Bone marrow (tissue), 2 donors: ENCODE measurements around the gene MFGE8.
"Not testable (repeated sequence)": the region's sequence is repeated elsewhere in the genome, so short reads cannot be mapped to it uniquely, and the experiment has no call there.

Experiments
- DNase-seq, 2 donors: peaks; one replicate each; lab custom pipeline; 2025; lab: John Stamatoyannopoulos, UW

Gene MFGE8, protein sequence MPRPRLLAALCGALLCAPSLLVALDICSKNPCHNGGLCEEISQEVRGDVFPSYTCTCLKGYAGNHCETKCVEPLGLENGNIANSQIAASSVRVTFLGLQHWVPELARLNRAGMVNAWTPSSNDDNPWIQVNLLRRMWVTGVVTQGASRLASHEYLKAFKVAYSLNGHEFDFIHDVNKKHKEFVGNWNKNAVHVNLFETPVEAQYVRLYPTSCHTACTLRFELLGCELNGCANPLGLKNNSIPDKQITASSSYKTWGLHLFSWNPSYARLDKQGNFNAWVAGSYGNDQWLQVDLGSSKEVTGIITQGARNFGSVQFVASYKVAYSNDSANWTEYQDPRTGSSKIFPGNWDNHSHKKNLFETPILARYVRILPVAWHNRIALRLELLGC

GRCh38 chr15:88913017-88913849 lies at the start of gene MFGE8:
Gene MFGE8 (minus strand): TSS chr15:88913379. CDS start chr15:88913319, 60 bp downstream.
- peak; percentile 22 to 24 for DNase-seq

DNA sequence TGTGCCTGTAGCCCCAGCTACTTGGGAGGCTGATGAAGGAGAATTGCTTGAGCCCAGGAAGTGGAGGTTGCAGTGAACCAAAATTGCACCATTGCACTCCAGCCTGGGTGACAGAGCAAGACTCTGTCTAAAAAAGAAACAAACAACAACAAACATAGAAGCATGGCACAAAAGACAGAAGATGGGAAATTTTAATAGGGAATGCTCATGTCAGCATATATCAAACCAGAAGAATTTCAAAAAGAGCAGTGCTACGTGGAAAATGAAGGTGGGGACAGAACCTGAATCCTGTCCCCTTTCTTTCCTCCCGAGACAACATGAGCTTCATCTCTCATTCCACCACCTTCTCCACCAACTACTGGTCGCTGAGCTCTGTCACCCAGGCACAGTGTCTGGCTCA lies 46.3 kb upstream of the MFGE8 start:
- no peak for DNase-seq

DNA sequence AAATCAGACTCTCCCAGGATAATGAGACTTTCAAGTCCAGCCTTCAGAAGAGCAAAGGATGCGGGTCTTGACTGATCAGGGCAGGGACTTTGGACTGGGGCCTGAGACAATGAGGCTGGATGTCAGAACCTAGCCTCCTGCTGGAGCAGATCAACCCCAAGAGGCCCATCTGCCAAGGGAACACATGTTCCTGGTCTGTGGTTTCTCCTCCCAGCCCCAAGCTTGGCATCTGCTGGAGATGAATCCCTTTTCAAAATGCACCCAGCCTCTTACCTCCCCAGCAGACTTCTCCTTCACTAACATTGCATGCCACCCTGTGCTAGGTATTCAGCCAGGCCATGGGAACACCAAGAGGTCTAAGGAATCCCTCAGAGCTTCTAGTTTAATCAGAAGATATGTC lies 43.7 kb upstream of the MFGE8 start:
- DNase-seq: no peak

DNA sequence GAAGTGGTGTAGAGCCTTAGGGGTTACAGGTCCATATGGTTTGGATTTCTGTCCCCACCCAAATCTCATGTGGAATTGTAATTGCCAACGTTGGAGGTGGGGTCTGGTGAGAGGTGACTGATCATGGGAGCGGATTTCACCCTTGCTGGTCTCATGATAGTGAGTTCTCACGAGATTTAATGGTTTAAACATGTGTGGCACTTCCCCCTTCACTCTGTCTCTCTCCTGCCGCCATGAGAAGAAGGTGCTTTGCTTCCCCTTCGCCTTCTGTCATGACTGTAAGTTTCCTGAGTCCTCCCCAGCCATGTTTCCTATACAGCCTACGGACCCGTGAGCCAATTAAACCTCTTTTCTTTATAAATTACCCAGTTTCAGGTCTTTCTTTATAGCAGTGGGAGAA lies 43.1 kb upstream of the MFGE8 start:
- no peak for DNase-seq

DNA sequence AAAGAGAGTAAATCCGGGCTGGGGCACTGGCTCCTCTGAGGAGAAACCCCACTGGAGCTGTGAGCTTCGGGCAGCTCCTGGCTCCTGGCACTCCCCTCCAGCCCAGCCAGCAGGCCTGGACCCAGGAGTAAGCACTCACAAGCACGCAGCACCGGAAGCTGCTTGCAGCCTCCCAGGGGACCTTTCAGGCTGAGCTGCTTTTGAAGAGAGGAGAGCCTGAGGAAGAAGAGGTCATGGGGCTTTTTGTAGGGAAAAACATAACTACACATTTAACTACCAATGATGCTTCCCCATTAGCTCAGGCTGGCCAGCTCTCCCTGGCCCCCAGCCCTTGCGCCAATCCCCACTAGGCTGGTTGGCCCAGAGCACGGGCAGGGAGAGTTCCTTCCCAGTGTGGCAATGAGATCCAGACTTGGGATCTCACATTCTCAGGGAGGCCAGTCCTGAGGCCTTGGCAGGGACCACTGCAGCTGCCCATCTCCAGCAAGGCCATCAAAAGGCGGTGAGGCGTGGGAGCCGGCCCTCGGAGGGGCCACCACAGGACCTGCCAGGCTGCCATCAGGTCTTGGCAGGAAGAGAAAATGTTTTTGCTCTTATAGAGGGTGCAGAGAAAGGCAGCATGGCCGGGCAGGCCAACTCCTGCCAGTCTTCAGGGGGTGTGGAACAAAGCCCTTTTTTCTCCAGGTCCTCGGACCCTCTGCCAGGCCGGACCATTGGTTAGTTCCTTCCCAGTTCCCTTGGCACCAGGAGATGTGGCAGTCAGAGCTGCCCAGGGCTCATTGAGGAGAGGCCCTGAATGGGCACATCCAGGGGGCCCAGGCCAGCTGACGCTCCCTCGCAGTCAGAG lies 41.5 kb upstream of the MFGE8 start:
- no peak for DNase-seq

DNA sequence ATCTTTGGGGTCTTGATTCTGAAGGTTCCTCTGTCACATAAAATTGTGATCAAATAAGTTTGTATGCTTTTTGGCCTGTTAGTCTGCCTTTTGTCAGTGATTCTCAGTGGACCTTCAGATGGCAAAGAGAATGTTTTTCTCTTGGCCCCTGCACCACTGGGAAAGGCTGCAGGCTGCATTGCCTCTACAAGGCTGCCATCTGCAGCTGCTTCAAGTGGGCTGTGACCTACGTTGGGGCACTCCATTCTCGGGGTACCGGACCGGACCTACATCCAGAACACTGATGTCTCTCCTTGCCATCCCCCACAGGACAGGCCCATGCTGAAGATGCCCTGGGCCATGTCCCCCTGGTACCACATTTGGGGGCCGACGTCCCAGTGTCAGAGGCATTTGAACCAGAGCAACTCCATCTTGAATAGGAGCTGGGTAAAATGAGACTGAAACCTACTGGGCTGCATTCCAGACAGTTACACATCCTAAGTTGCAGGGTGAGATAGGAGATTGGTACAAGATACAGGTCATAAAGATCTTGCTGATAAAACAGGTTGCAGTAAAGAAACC lies 37.5 kb upstream of the MFGE8 start:
- DNase-seq: no peak

DNA sequence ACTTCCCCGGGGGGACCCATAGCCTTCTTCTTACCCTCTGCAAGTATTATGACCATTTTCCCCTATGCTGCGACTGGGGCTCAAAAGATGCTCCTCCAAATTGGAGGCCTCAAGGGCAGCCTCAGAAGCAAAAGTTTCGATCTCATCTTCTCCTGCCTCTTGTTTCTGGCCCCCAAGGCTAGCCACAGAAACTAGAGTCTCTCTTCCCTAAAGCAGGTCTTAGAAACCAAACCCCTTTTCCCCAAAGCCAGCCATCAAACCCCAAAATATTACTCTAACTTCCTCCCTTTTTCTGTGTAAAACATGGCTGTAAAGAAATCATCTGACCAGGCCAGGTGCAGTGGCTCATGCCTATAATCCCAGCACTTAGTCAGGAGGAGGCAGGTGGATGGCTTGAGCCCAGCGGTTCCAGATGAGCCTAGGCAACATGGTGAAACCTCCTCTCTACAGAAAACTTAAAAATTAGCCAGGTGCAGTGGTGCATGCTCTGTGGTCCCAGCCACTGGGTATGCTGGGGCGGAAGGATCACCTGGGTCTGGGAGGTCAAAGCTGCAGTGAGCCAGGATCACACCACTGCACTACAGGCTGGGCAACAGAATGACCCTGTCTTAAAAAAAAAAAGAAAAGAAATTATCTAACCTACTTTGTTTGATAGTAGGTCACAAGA lies 36.7 kb upstream of the MFGE8 start:
- no peak for DNase-seq

DNA sequence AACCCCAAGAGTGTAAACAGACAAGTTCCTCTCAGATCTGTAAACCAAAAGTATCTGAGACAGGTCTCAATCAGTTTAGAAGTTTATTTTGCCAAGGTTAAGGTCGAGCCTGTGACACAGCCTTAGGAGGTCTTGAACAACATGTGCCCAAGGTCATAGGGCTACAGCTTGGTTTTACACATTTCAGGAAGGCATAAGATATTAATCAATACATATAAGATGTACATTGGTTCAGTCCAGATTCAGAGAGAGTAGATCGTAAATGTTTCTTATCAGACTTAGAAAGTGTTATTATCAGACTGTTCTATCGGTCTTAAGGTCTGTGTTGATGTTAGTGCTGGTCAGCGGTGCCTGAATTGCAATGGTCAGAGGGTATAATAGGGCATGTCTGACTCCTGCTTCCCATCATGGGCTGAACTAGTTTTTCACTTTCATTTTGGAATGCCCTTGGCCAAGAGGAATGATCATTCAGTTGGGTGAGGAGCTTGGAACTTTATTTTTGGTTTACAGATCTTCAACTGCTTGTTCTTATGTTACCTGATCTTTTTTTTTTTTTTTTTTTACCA lies 27.0 kb upstream of the MFGE8 start:
- no peak for DNase-seq

DNA sequence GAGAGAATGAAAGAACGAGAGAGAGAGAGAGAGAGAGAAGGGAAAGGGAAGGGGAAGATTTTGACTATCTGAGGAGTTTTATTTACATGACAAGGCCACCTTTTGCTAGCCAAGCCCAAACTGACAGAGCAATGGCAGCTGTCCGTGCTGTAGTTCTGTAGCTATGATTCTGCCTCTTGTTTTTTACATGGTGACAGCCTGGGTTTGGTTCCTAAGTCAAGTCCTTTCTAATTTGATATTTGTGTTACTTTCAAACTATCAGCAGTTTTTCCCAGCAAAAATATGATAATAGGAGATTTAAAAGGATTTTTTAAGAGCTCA lies 26.3 kb upstream of the MFGE8 start:
- DNase-seq: no peak

GRCh38 chr15:88938802-88939485 lies 25.8 kb upstream of the MFGE8 start:
- DNase-seq: no peak

GRCh38 chr15:88934449-88934848 lies 21.3 kb upstream of the MFGE8 start:
- not testable (repeated sequence) for DNase-seq

GRCh38 chr15:88932875-88933330 lies 19.7 kb upstream of the MFGE8 start:
- DNase-seq: no peak

GRCh38 chr15:88932271-88932874 lies 19.2 kb upstream of the MFGE8 start:
- DNase-seq: no peak

DNA sequence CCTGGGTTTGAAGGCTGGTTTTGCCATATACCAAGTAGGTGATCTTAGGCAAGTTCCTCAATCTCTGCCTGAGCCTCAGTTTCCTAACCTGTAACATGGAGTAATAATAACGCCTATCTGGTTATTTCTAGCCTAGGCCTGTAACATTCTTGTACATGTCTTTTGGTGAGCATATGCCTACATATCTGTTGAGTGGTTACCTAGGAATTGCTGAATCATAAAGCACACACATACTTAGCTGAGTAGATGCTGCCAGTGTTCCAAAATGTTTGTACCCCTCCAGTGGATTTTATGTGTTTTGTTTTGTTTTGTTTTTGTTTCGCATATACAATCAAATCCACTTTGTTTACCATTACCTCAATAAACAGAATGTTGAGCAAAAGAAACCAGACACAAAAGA lies 17.4 kb upstream of the MFGE8 start:
- no peak for DNase-seq

DNA sequence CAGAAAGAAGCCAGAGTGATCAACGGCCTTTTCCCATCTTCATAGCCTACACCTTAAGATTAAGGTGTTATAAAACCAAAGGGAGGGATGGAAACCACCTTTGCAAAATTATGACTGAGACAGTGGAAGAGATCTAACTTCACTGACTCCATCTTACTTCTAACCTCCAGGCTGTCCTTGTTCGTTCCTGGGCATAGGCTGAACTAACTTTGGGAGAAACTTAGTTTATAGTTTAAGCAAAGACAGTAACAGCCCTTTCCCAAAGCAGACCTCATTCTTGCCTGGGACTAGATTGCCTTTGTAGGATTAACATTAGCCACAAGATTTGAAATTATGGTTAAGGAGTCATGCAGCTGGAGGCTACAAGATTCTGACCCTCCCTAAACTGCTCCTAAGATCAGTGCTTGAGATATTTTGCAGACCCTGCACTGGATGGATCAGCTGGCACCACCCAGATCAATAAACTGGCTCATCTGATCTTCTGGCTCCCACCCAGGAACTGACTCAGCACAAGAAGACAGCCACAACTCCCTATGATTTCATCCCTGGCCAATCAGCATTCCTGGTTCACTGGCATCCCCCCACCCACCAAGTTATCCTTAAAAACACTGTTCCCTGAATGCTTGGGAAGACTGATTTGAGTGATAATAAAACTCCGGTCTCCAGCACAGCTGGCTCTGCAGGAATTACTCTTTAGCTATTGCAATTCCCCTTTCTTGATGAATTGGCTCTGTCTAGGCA lies 16.3 kb upstream of the MFGE8 start:
- DNase-seq: not testable (repeated sequence)

- DNase-seq: not testable (repeated sequence)
These were observed 15.0 kb upstream of the MFGE8 start for GRCh38 chr15:88928192-88928591.

DNA sequence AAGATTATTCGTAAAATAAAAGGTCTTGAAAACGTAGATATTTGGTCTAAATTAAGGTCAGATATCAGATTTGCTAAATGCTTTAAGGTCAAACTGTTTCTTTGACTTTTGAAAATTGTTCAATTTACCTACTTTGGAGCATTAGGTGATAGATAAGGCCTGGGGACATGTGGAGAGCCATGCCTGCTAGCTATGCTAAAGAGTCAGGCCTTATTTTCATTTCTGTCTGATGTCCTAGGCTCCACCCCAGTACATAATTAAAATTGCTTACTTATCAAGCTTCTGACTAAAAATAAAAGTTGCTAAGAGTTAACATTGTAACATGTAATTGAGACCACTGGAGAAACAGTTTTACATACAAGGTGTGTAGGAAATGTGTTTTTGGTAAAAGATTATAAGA lies 12.5 kb upstream of the MFGE8 start:
- DNase-seq: not testable (repeated sequence)

DNA sequence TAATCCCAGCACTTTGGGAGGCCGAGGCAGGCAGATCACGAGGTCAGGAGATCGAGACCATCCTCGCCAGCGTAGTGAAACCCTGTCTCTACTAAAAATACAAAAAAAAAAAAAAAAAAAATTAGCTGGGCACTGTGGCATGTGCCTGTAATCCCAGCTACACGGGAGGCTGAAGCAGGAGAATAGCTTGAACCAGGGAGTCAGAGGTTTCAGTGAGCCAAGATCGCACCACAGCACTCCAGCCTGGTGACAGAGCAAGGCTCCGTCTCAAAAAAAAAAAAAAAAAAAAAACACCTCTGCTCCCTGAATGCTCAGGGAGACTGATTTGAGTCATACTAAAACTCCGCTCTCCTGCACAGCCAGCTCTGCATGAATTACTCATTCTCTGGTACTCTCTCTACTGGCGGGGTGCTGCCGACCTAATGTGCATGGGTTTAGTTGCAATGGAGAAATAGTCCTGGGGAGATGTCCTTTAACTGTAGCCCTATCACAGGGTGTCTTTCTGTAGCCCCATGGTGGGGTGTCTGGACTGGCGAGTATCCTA lies 7.8 kb upstream of the MFGE8 start:
- DNase-seq: not testable (repeated sequence)
